A673 (cell line): Measurements from ENCODE around the gene TMIE.

ENCODE experiments used
- EZH2 ChIP-seq: fragments of 200-600 bp; sonication (generic); IDR thresholded peaks from 2 replicates; pipeline ENCODE4 v1.6.1; 2017; ENCODE audit warnings: borderline replicate concordance, low read depth, mild to moderate bottlenecking, mixed read lengths, antibody characterized with exemption, low read length; ENCODE audit not compliant: poor library complexity, severe bottlenecking
- TF ChIP-seq, protein P1 (sequence below): fragments of 300-800, 200-600 bp; sonication (generic); conservative IDR thresholded peaks from 2 replicates; pipeline ENCODE4 v1.5.1; 2017; ENCODE audit warnings: low read depth, mild to moderate bottlenecking, antibody characterized with exemption, low read length, moderate library complexity, mixed read lengths

DNA sequence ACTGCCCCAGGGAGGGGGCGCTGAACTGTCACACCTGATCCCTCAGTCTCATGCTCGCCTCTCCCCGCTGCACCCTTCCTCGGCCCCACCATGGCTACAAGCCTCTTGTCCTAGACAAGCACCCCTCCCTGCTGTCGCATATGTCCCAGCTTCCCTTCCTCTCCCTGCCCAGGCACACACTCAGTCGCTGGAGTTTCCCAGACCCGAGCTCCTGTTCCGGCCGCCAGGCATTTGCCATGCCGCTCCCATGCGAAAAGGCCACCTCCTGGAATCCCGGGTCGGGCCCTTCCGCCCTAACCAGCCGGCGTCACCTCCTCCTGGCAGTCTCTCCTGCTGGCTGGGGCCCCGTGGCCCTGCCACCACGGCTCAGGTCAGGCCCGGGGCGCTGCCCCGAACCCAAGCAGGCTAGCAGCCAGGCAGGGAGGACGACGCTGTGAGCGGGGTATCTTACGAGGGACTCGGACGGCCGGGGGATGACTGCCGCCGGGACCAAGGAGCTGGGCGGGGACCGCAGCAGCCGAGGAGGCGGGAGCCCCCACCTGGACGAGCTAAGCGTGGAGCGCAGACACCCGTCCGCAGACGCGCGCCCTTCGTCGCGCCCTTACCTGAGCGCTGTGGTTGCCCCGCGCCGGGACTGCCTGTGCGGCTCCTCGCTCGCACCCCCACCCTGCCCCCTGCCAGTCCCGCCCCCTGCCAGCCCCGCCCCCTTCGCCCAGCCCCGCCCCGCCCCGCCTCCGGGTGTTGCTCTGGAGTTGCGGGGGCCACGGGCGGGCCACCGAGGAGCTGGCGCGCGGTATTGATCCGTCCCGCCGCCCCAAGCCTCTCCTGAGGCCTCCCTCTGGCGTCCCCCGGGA, 7.9 kb upstream of the TMIE start, which contains the start of gene ALS2CL:
- TF ChIP-seq, protein P1, sequence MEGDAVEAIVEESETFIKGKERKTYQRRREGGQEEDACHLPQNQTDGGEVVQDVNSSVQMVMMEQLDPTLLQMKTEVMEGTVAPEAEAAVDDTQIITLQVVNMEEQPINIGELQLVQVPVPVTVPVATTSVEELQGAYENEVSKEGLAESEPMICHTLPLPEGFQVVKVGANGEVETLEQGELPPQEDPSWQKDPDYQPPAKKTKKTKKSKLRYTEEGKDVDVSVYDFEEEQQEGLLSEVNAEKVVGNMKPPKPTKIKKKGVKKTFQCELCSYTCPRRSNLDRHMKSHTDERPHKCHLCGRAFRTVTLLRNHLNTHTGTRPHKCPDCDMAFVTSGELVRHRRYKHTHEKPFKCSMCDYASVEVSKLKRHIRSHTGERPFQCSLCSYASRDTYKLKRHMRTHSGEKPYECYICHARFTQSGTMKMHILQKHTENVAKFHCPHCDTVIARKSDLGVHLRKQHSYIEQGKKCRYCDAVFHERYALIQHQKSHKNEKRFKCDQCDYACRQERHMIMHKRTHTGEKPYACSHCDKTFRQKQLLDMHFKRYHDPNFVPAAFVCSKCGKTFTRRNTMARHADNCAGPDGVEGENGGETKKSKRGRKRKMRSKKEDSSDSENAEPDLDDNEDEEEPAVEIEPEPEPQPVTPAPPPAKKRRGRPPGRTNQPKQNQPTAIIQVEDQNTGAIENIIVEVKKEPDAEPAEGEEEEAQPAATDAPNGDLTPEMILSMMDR = no peak
- TF ChIP-seq EZH2 = no peak
